ENCODE data around the gene USP7.
"Not testable (repeated sequence)": the region's sequence is repeated elsewhere in the genome, so short reads cannot be mapped to it uniquely, and the experiment has no call there.

Gene USP7

GRCh38 chr16:8850279-8850885, 113.3 kb downstream of the USP7 start:
- Histone ChIP-seq H3K9ac (ENCODE audit: low read length) (no peak overlapping the region), H3K4me1 (ENCODE audit: control insufficient read depth, low read depth, low read length) (peaks cover 4% of the 10 kb centered on the region), H3K4me3 (ENCODE audit: low read length) (no peak overlapping the region), H3K9me3 (ENCODE audit: control insufficient read depth, low read depth, low read length) (no peaks in the 10 kb centered on the region), H3K36me3 (ENCODE audit: control insufficient read depth, low read depth, low read length) (peaks cover 52% of the 10 kb centered on the region), H3K27ac (ENCODE audit: low read length) (no peak overlapping the region), H3K27me3 (ENCODE audit: control insufficient read depth, insufficient read depth, low read length) (no peaks in the 10 kb centered on the region)

DNA sequence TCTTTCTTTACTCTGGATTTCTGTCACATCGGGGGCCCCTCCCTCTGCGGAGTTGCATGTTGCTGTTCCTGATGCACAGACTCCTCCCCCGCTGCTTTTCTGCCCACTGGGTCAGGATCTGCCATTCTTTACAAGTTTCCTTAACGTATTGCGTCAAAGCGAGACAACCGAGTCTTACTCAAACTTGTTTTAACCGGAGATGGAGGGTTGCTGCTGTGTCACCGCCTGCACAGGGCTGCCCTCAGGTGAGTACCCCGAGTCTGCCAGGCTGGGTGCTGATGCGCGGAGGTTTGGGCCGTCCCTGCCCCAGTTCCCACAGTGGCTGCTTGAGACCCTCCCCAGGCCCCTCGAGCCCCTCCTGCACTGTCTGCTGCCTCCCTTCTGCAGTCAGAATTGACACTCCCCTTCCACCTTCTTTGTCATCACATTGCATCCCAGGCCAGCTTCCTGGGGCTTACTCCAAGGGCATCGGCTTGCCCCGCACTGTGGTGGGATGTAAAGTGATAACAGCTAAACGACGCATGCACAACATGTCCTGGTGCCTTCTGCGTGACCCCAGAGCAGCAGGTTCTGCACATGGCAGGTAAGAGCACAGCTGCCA, 114.2 kb downstream of the USP7 start:
- Histone ChIP-seq H3K9me3 (ENCODE audit: control insufficient read depth, low read depth, low read length) (no peaks in the 10 kb centered on the region), H3K36me3 (ENCODE audit: control insufficient read depth, low read depth, low read length) (peaks cover 43% of the 10 kb centered on the region), H3K27ac (ENCODE audit: low read length) (no peak overlapping the region), H3K4me3 (ENCODE audit: low read length) (no peak overlapping the region), H3K27me3 (ENCODE audit: control insufficient read depth, insufficient read depth, low read length) (no peaks in the 10 kb centered on the region), H3K4me1 (ENCODE audit: control insufficient read depth, low read depth, low read length) (peaks cover 4% of the 10 kb centered on the region), H3K9ac (ENCODE audit: low read length) (no peak overlapping the region)

DNA sequence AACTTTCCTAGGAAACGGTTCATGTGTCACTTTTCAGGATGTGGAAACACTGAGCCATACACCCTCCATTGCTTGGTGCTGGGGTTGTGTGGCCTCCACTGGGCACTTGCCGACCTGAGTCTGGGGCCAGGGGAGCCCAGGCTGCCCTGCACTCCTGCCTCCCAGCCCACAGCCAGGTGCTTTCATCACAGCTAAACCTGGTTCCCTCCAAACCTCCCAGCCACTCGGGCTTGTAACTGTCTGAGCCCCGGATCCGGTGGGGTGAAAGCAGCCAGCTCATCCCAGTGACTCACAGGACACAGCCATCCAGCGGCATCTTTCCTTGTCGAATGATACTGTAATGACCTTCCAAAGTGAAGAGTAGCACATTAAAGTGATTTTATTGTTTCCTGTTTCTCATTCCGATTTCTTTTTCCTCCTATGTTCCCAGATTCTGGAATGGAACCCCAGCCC, 114.7 kb downstream of the USP7 start:
- H3K9ac ChIP-seq (ENCODE audit: low read length) = no peak overlapping the region

GRCh38 chr16:8848231-8848938, 115.3 kb downstream of the USP7 start:
- H3K9ac ChIP-seq (ENCODE audit: low read length) = no peak overlapping the region
- H3K9me3 ChIP-seq (ENCODE audit: control insufficient read depth, low read depth, low read length) = no peaks in the 10 kb centered on the region
- no peaks in the 10 kb centered on the region for H3K27me3 ChIP-seq (ENCODE audit: control insufficient read depth, insufficient read depth, low read length)
- H3K4me1 ChIP-seq (ENCODE audit: control insufficient read depth, low read depth, low read length) = peaks cover 3% of the 10 kb centered on the region
- peaks cover 40% of the 10 kb centered on the region for H3K36me3 ChIP-seq (ENCODE audit: control insufficient read depth, low read depth, low read length)
- H3K27ac ChIP-seq (ENCODE audit: low read length) = no peak overlapping the region
- no peak overlapping the region for H3K4me3 ChIP-seq (ENCODE audit: low read length)

More for the DNA sequence above, 114.7 kb downstream of the USP7 start:
- Histone ChIP-seq H3K9me3 (ENCODE audit: control insufficient read depth, low read depth, low read length) (no peaks in the 10 kb centered on the region), H3K4me3 (ENCODE audit: low read length) (no peak overlapping the region), H3K4me1 (ENCODE audit: control insufficient read depth, low read depth, low read length) (peaks cover 4% of the 10 kb centered on the region), H3K27ac (ENCODE audit: low read length) (no peak overlapping the region), H3K27me3 (ENCODE audit: control insufficient read depth, insufficient read depth, low read length) (no peaks in the 10 kb centered on the region), H3K36me3 (ENCODE audit: control insufficient read depth, low read depth, low read length) (peaks cover 42% of the 10 kb centered on the region)

DNA sequence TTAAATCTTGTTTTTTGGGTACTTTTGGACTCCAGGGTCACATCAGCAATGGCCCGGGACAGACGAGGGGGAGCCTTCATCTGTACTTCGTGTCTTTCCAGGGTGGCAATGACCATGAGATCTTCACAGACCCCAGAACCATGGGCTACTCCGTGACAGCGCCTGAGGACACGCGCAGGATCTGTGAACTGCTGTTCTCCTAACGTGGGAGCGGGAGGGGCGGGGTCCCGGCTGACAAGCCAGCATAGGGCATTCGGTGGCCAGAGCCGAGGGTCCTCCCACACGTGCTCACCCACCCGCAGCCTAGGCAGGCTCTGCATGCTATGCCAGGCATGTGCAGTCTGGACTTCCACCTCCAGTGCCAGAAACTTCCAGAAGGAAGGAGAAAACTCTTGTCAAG, 116.1 kb downstream of the USP7 start:
- no peaks in the 10 kb centered on the region for H3K4me1 ChIP-seq (ENCODE audit: control insufficient read depth, low read depth, low read length)
- no peaks in the 10 kb centered on the region for H3K27me3 ChIP-seq (ENCODE audit: control insufficient read depth, insufficient read depth, low read length)
- H3K9ac ChIP-seq (ENCODE audit: low read length) = no peak overlapping the region
- no peak overlapping the region for H3K4me3 ChIP-seq (ENCODE audit: low read length)
- no peak overlapping the region for H3K27ac ChIP-seq (ENCODE audit: low read length)
- H3K9me3 ChIP-seq (ENCODE audit: control insufficient read depth, low read depth, low read length) = no peaks in the 10 kb centered on the region
- peaks cover 33% of the 10 kb centered on the region for H3K36me3 ChIP-seq (ENCODE audit: control insufficient read depth, low read depth, low read length)

GRCh38 chr16:8847145-8847544, 116.6 kb downstream of the USP7 start:
- Histone ChIP-seq H3K27me3 (ENCODE audit: control insufficient read depth, insufficient read depth, low read length) (no peaks in the 10 kb centered on the region), H3K27ac (ENCODE audit: low read length) (no peak overlapping the region), H3K36me3 (ENCODE audit: control insufficient read depth, low read depth, low read length) (peaks cover 31% of the 10 kb centered on the region), H3K9me3 (ENCODE audit: control insufficient read depth, low read depth, low read length) (no peaks in the 10 kb centered on the region), H3K9ac (ENCODE audit: low read length) (no peak overlapping the region), H3K4me3 (ENCODE audit: low read length) (no peak overlapping the region), H3K4me1 (ENCODE audit: control insufficient read depth, low read depth, low read length) (no peaks in the 10 kb centered on the region)

DNA sequence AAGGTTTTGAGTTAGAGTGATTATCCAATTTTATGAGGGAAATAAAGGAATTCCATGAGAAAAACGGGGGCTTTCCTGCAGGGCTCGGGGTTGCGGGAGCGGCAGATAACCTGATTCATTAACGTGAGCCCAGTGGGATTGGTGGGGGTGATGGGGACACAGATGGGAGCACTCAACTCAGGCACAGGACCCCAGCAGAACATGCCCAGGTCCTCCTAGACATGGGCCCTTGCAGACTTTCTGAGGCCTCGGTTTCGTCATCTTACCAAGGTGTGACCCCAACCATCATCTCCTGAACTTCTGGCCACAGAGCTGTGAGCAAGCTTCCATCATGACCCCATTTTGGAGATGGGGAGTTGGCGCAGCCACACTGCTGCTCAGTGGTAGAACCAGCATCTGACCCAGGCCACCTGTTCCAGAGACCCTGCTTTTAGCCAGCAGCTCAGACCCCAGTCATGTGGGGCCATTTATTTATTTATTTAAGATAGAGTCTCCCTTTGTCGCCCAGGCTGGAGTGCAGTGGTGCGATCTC, 117.2 kb downstream of the USP7 start:
- Histone ChIP-seq H3K36me3 (ENCODE audit: control insufficient read depth, low read depth, low read length) (peaks cover 31% of the 10 kb centered on the region), H3K9ac (ENCODE audit: low read length) (no peak overlapping the region), H3K9me3 (ENCODE audit: control insufficient read depth, low read depth, low read length) (no peaks in the 10 kb centered on the region), H3K4me1 (ENCODE audit: control insufficient read depth, low read depth, low read length) (no peaks in the 10 kb centered on the region), H3K27ac (ENCODE audit: low read length) (no peak overlapping the region), H3K27me3 (ENCODE audit: control insufficient read depth, insufficient read depth, low read length) (no peaks in the 10 kb centered on the region), H3K4me3 (ENCODE audit: low read length) (no peak overlapping the region)

DNA sequence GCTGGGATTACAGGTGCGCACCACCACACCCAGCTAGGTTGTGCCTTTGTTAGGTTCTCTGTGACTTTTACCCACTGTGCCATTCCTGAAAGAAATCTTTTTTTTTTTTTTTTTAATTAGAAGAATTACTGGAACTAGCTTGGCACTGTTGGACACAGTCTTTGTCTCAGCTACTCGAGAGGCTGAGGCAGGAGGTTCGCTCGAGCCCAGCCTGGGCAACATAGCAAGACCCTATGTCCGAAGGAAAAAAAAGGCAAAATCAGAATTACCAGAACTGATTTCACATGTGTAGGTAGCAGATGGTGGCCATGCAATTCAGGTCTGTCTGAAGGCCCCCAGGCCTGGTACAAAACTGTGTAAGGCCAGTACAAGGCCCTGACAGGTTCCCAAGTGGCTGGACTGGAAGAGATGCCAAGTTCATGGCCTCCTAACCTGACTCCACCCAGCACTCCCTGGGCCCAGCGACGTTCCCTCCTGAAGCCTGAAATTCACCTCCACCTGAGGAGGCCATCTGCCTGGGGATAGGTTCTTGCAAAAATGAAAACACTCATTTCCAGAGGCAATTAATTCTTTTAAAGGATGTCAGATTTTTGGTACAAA, 117.9 kb downstream of the USP7 start:
- Histone ChIP-seq H3K4me3 (ENCODE audit: low read length) (no peak overlapping the region), H3K4me1 (ENCODE audit: control insufficient read depth, low read depth, low read length) (no peaks in the 10 kb centered on the region), H3K9me3 (ENCODE audit: control insufficient read depth, low read depth, low read length) (no peaks in the 10 kb centered on the region), H3K36me3 (ENCODE audit: control insufficient read depth, low read depth, low read length) (peaks cover 27% of the 10 kb centered on the region), H3K27me3 (ENCODE audit: control insufficient read depth, insufficient read depth, low read length) (no peaks in the 10 kb centered on the region), H3K27ac (ENCODE audit: low read length) (no peak overlapping the region), H3K9ac (ENCODE audit: low read length) (no peak overlapping the region)

DNA sequence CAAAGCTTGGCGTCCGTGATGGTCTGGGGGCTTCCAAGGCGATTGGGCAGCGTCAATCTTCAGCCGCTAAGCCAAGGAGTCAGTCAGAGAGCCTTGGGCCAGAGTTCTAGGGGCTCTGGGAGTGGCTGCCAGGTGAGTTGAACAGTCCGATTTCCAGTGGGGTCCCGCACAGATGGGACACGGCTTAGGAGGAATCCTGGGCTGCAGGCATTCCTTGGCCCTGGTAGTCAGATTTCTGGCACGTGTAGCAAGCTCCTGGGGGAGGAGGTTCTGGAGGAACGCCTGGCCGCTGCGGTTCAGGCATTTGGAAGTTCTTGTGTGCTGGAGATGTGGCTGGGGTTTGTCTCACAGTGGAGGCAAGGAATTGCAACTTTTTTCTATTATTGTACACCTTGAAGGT, 120.4 kb downstream of the USP7 start:
- H3K4me3 ChIP-seq (ENCODE audit: low read length); H3K9ac ChIP-seq (ENCODE audit: low read length); H3K36me3 ChIP-seq (ENCODE audit: control insufficient read depth, low read depth, low read length); H3K4me1 ChIP-seq (ENCODE audit: control insufficient read depth, low read depth, low read length); H3K9me3 ChIP-seq (ENCODE audit: control insufficient read depth, low read depth, low read length); H3K27ac ChIP-seq (ENCODE audit: low read length); H3K27me3 ChIP-seq (ENCODE audit: control insufficient read depth, insufficient read depth, low read length): not testable (repeated sequence)

Data from iPS-18a (cell line).